ENCODE data around the gene LRRC34.

The LRRC34 gene

GRCh38 chr3:169813757-169814517 is 1.2 kb upstream of the LRRC34 start:
- DNase-seq (ENCODE audit: low spot score) = peak; percentile 77

- no peak for DNase-seq (ENCODE audit: low spot score)
Observed at GRCh38 chr3:169813278-169813677, 574 bp upstream of the LRRC34 start.

- DNase-seq (ENCODE audit: low spot score) = peak; percentile 2
Observed at GRCh38 chr3:169811631-169812331, 923 bp downstream of the LRRC34 start.

- no peak for DNase-seq (ENCODE audit: low spot score)
Observed at GRCh38 chr3:169809230-169809795, 3.4 kb downstream of the LRRC34 start.

GRCh38 chr3:169804681-169805080 is 8.0 kb downstream of the LRRC34 start:
- no peak for DNase-seq (ENCODE audit: low spot score)

- no peak for DNase-seq (ENCODE audit: low spot score)
Observed at GRCh38 chr3:169792359-169792758, 20.3 kb downstream of the LRRC34 start.

GRCh38 chr3:169790687-169791429 is 21.8 kb downstream of the LRRC34 start:
- DNase-seq (ENCODE audit: low spot score) = no peak

GRCh38 chr3:169790219-169790618 is 22.5 kb downstream of the LRRC34 start:
- no peak for DNase-seq (ENCODE audit: low spot score)

- DNase-seq (ENCODE audit: low spot score) = no peak
Observed at GRCh38 chr3:169787791-169788190, 24.9 kb downstream of the LRRC34 start.

GRCh38 chr3:169787120-169787519 is 25.6 kb downstream of the LRRC34 start:
- DNase-seq (ENCODE audit: low spot score) = no peak

- DNase-seq (ENCODE audit: low spot score) = no peak
Observed at GRCh38 chr3:169781209-169781855, 31.4 kb downstream of the LRRC34 start.

- peak; percentile 27 for DNase-seq (ENCODE audit: low spot score)
Observed at GRCh38 chr3:169780742-169781141, 32.0 kb downstream of the LRRC34 start.

- DNase-seq (ENCODE audit: low spot score) = no peak
Observed at GRCh38 chr3:169777822-169778221, 34.9 kb downstream of the LRRC34 start.

- DNase-seq (ENCODE audit: low spot score) = no peak
Observed at GRCh38 chr3:169774186-169774585, 38.5 kb downstream of the LRRC34 start.

GRCh38 chr3:169772897-169773816 is 39.5 kb downstream of the LRRC34 start, which contains the start of gene MYNN:
MYNN (plus strand) TSS chr3:169773396; CDS start chr3:169774296, 900 bp downstream.
- peak; percentile 93 for DNase-seq (ENCODE audit: low spot score)

GRCh38 chr3:169772305-169772896 is 40.3 kb downstream of the LRRC34 start:
- DNase-seq (ENCODE audit: low spot score) = peak; percentile 66

GRCh38 chr3:169771497-169772304 is 41.0 kb downstream of the LRRC34 start:
- DNase-seq (ENCODE audit: low spot score) = peak; percentile 83

- peak; percentile 70 for DNase-seq (ENCODE audit: low spot score)
Observed at GRCh38 chr3:169769287-169770181, 43.2 kb downstream of the LRRC34 start, which contains the start of gene ACTRT3. ACTRT3 (minus strand) TSS chr3:169769561; CDS start chr3:169769520, 41 bp downstream.
